Measurements from ENCODE around the gene REPIN1. TPM values are rescaled to one million over a fixed set of nuclear protein-coding genes. Genes with fewer than 3 reads are reported as not detected.

Gene REPIN1
- total RNA-seq, 1 experiment from 2014 or later: 113 TPM

- BruUV-seq (replicated peaks): TSS peak; percentile 51
- DNase-seq (ENCODE audit: low spot score): peak; percentile 88
- no peak overlapping the region for H3K4me3 ChIP-seq (ENCODE audit: low read depth, low read length, poor library complexity, severe bottlenecking)
- intact Hi-C loops (cut with micrococcal nuclease; ENCODE audit: unreplicated experiment): loop anchor here (5.0 kb wide), 1 partner anchor 65 kb away; no protein-coding TSS in a partner anchor
- CTCF ChIA-PET: no interaction called here
- TF ChIP-seq EZH2 (IDR thresholded peaks at IDR 0.05; ENCODE audit: borderline replicate concordance, low read depth, low read length, poor library complexity, severe bottlenecking): no peak
- TF ChIP-seq, protein P1, sequence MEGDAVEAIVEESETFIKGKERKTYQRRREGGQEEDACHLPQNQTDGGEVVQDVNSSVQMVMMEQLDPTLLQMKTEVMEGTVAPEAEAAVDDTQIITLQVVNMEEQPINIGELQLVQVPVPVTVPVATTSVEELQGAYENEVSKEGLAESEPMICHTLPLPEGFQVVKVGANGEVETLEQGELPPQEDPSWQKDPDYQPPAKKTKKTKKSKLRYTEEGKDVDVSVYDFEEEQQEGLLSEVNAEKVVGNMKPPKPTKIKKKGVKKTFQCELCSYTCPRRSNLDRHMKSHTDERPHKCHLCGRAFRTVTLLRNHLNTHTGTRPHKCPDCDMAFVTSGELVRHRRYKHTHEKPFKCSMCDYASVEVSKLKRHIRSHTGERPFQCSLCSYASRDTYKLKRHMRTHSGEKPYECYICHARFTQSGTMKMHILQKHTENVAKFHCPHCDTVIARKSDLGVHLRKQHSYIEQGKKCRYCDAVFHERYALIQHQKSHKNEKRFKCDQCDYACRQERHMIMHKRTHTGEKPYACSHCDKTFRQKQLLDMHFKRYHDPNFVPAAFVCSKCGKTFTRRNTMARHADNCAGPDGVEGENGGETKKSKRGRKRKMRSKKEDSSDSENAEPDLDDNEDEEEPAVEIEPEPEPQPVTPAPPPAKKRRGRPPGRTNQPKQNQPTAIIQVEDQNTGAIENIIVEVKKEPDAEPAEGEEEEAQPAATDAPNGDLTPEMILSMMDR (conservative IDR thresholded peaks at IDR 0.05; ENCODE audit: low read depth, low read length): no peak
- POLR2A ChIA-PET (ENCODE audit: low non-redundant PET): interaction anchor here (0.6 kb wide), 1 partner anchor 601 kb away, joined by 4 read pairs; no protein-coding TSS in a partner anchor
- H3K27ac ChIP-seq (ENCODE audit: low read depth, low read length, poor library complexity, severe bottlenecking): peak overlapping the region; percentile 75
- peaks cover 26% of the 10 kb centered on the region for H3K4me1 ChIP-seq (ENCODE audit: insufficient read depth, low read length, poor library complexity, severe bottlenecking)
- no peaks in the 10 kb centered on the region for H3K27me3 ChIP-seq (replicated peaks; ENCODE audit: insufficient read depth, low read depth, low read length, poor library complexity)
- no peaks in the 10 kb centered on the region for H3K36me3 ChIP-seq (ENCODE audit: insufficient read depth, low read length, poor library complexity, severe bottlenecking)
- H3K9me3 ChIP-seq (ENCODE audit: low read depth, low read length, poor library complexity, severe bottlenecking): no peaks in the 10 kb centered on the region
Measured at GRCh38 chr7:150357270-150357669, 11.4 kb upstream of the REPIN1 start.

DNA sequence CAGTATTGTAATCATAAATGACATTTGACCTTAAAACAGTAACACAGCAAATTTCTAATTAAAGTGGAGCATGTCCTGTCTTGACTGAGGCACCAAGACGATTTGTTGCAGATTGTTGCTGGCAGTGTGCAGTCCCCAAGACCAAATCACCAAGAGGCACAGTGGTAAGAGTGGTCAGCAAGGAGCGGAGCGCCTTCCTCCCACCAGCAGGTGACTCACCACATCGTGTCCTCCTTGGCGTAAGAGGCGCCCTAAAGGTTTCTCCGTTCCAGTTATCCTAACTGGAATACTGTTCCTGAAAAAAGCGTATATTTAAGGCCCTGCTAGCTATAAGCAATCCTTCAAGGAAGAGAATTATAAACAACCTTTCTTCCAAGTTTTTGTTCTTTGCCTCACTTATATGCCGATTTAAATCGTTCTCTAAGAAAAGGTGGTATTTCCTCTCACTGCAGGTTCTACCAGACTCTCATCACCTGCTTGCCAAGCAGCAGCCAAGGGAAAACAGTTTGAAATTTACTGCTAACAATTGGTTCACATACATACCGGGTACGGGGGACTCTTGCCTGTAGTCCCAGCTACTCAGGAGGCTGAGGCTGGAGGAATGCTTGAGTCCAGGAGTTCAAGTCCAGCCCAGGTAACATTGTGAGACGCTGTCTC, 10.7 kb upstream of the REPIN1 start:
- no peak overlapping the region for H3K4me3 ChIP-seq (ENCODE audit: low read depth, low read length, poor library complexity, severe bottlenecking)
- no TSS peak for BruUV-seq (replicated peaks)

DNA sequence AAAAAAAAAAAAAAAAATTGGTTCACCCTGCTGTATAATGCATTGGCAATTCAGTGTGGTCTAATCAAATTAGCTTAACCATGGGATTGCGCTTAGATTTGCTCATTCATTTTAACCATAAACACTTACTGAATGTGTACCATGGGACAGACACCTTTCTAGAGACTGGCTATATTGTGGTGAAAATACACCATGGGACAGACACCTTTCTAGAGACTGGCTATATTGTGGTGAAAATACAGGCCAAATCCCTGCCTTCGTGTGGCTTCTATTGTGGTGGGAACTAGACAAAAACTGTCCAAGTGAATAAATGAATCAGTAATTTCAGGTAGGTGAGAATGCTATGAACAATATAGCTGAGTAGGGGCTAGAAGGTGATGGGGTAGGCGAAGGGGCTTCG, 10.2 kb upstream of the REPIN1 start:
- Histone ChIP-seq H3K27me3 (replicated peaks; ENCODE audit: insufficient read depth, low read depth, low read length, poor library complexity) (no peaks in the 10 kb centered on the region), H3K36me3 (ENCODE audit: insufficient read depth, low read length, poor library complexity, severe bottlenecking) (no peaks in the 10 kb centered on the region), H3K27ac (ENCODE audit: low read depth, low read length, poor library complexity, severe bottlenecking) (no peak overlapping the region), H3K9me3 (ENCODE audit: low read depth, low read length, poor library complexity, severe bottlenecking) (no peaks in the 10 kb centered on the region), H3K4me1 (ENCODE audit: insufficient read depth, low read length, poor library complexity, severe bottlenecking) (peaks cover 33% of the 10 kb centered on the region), H3K4me3 (ENCODE audit: low read depth, low read length, poor library complexity, severe bottlenecking) (no peak overlapping the region)
- intact Hi-C loops (cut with micrococcal nuclease; ENCODE audit: unreplicated experiment): loop anchor here (5.0 kb wide), 1 partner anchor 64 kb away; no protein-coding TSS in a partner anchor
- BruUV-seq (replicated peaks): no TSS peak
- ChIA-PET CTCF (no interaction called here), POLR2A (ENCODE audit: low non-redundant PET) (no interaction called here)
- DNase-seq (ENCODE audit: low spot score): no peak
- TF ChIP-seq EZH2 (IDR thresholded peaks at IDR 0.05; ENCODE audit: borderline replicate concordance, low read depth, low read length, poor library complexity, severe bottlenecking): no peak
- TF ChIP-seq, protein P1 (conservative IDR thresholded peaks at IDR 0.05; ENCODE audit: low read depth, low read length): no peak

More for the DNA sequence above, 10.7 kb upstream of the REPIN1 start:
- Histone ChIP-seq H3K27ac (ENCODE audit: low read depth, low read length, poor library complexity, severe bottlenecking) (peak overlapping the region; percentile 75), H3K9me3 (ENCODE audit: low read depth, low read length, poor library complexity, severe bottlenecking) (no peaks in the 10 kb centered on the region), H3K4me1 (ENCODE audit: insufficient read depth, low read length, poor library complexity, severe bottlenecking) (peaks cover 30% of the 10 kb centered on the region), H3K36me3 (ENCODE audit: insufficient read depth, low read length, poor library complexity, severe bottlenecking) (no peaks in the 10 kb centered on the region), H3K27me3 (replicated peaks; ENCODE audit: insufficient read depth, low read depth, low read length, poor library complexity) (no peaks in the 10 kb centered on the region)
- ChIA-PET POLR2A (ENCODE audit: low non-redundant PET) (interaction anchor here (0.6 kb wide), 1 partner anchor 601 kb away, joined by 4 read pairs; no protein-coding TSS in a partner anchor), CTCF (no interaction called here)
- intact Hi-C loops (cut with micrococcal nuclease; ENCODE audit: unreplicated experiment): loop anchor here (5.0 kb wide), 1 partner anchor 64 kb away; no protein-coding TSS in a partner anchor
- DNase-seq (ENCODE audit: low spot score): no peak
- no peak for TF ChIP-seq EZH2 (IDR thresholded peaks at IDR 0.05; ENCODE audit: borderline replicate concordance, low read depth, low read length, poor library complexity, severe bottlenecking)
- TF ChIP-seq, protein P1 (conservative IDR thresholded peaks at IDR 0.05; ENCODE audit: low read depth, low read length): no peak

Measured in A673 (cell line).